GM18499 (cell line): ENCODE data around the gene SLFN14.
A peak's percentile ranks its signal among the peaks of the same experiment; 100 is the strongest.

Source experiments
- ATAC-seq: cut with Tn5 transposase; IDR thresholded peaks from one replicate; pipeline ENCODE4 v1.9.1; 2021; ENCODE audit warnings: moderate number of reproducible peaks; ENCODE audit not compliant: insufficient read depth, unreplicated experiment

SLFN14 gene

DNA sequence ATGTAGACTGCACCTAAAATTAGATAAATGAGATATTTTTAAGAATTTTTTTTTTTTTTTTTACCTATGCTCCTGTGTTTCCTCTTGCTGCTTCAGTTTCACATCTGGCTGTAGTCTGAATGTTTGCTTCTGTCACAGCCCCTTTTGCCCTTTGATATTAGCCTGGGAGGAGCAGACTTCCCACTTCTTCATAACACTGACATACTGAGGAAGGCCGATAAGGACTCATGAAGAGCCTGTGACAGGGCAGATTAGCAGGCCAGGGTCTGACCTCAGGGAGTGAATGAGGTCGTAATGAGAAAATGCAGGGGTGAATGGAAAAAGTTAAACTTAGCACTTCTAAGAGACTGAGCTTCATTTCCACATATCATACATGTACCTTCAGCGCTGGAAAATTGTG, at the start of gene SLFN14:
TSS of gene SLFN14 (minus strand) at position 117 of the 400 bp plus-strand sequence. CDS start 2,757 bp downstream, outside the sequence.
- ATAC-seq: no peak

DNA sequence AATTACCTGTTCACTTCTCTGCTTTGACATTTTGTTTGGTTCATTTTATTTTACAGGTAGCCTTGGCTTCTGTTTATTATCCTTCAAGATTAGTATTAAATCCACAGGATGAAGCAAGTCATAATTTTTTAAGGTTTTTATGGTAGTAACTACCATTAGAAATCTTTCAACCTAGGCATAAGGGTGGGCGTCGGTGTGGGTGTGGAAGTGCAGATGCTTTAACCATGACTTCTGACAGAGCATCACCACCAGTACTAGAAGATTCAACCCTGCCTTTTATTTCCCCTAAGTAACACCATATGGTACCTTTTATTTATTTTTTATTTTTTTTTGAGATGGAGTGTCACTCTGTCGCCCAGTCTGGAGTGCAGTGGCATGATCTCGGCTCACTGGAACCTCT, 49.2 kb upstream of the SLFN14 start:
- no peak for ATAC-seq

DNA sequence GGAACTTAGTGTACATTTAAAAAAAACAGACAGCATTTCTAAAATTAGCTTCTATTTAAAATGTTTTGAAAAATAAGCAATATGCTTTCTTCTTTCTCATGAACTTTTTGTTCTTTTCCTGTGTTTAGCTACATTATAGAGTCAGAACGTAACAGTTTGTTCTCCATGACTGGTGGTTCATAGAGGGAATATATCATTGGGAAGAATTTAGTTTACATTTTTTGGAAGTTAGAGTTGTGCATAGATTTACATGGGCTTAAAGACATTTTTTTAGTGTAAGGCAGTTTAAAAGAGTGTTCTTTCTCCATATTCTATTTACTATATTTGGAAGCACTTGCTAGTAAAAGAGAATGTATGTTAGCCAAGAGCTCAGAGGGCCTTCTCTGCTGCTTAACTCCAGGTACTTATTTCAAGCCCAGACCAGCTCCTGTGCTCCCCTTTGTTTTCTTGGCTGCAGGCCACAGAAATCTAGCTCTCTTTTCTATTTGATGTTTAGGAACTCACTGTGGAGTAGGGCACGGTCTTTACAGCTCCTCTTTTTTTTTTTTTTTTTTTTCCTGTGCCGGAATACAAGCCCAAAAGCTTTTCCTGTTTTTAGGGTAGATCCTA, 46.7 kb upstream of the SLFN14 start:
- ATAC-seq: no peak

DNA sequence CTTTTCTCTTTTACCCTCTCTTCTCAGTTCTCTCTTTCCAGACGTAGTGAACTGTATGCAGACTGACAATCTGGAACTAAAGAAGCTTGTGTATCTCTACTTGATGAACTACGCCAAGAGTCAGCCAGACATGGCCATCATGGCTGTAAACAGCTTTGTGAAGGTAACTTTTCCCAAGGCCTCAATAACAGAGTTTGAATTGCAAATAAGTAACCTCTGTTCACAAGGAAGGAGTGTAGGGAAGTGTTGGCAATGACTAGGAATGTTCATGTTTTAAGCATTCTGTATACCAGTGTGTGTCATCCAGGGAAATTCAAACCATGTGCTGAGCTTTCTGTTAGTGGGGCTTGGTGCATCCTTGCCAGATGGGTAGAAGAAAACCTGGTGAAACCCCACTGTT, 45.1 kb upstream of the SLFN14 start:
- ATAC-seq: no peak

DNA sequence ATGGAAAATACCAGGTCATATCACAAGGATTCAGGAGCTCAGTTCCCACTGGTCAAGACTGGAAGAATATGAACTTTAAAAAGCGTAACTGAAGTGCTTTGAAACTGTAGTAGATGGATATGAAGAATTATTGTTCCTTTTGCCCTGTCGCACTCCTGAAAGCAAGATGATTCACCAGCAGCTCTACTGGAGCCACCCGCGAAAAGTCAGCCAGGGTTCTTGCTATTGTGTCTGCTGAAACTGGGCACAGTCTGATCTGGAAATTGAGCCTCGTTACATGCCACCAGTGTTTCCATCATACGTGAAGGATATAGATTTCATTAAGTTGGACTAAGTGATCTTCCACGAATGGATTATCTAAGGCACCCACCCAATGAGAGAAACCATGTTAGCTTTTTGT, 43.1 kb upstream of the SLFN14 start:
- no peak for ATAC-seq

DNA sequence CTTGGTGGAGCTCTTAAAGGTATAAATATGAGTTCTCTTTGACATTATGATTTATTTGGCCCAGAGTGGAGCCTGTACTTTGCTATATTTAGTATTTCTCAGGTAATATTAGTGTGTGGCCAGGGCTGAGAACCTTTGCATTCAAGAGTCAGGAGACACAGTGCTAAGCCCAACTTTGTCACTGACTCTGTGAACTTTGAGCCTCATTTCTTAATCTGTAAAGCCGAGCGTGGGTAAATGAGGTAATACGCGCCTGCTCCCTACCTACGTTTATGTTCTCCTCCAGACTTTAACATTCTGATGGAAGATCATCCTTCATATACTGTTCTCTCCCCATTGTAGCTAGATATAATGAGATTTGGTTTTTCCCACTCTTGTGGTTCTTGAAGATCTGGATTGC, 37.0 kb upstream of the SLFN14 start:
- no peak for ATAC-seq

DNA sequence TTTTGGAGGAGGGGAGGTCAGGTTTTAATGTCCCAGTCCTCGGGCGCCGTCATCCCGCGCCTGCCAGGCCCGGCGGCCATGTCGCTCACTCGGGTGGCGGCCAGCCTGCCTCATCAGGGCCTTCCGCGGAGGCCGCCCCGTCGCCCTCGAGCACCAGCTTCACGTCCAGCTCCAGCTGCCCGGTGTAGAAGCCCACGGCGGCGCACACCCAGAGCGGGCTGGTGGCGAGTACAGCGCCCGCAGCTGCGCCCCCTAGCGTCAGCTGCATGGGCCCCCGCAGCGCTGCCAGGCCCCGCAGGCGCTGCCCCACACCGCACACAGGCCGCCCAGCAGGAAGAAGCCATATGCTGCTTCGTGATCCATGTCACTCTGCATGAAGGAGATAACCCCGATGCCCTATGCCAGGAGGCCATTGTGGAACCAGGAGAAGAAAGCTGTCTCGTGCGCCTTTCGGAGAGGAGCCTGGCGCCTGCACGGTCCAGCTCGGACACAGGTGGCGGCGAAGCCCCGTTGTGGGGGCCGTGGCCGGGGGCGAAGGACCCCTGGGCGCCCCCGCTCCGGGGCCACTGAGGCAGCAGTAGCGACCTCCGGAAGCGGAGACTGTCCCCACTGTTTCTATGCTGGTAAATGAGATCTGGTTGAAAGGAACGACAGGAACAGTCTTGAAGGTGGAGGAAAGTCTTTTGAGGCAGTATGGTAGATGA, 36.1 kb upstream of the SLFN14 start:
- ATAC-seq: no peak

DNA sequence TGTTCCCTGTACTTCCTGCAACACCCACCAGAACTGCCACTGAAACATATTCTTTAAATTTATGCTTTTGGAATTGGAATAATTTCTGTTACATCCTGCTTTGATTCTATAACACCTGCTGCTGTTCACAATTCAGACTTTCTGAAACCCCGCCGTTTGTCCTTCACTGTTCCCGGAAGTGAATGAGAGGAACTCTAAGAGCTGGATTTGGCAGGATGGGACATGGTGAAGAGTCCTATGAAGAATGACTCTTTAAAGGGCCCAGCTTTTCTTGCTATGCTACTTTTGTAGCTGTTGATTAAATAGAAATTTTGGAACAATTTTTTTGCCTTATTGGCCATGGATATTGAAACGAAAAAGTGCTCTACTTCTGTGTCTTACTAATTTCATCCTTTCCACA, 35.5 kb upstream of the SLFN14 start:
- ATAC-seq: no peak

DNA sequence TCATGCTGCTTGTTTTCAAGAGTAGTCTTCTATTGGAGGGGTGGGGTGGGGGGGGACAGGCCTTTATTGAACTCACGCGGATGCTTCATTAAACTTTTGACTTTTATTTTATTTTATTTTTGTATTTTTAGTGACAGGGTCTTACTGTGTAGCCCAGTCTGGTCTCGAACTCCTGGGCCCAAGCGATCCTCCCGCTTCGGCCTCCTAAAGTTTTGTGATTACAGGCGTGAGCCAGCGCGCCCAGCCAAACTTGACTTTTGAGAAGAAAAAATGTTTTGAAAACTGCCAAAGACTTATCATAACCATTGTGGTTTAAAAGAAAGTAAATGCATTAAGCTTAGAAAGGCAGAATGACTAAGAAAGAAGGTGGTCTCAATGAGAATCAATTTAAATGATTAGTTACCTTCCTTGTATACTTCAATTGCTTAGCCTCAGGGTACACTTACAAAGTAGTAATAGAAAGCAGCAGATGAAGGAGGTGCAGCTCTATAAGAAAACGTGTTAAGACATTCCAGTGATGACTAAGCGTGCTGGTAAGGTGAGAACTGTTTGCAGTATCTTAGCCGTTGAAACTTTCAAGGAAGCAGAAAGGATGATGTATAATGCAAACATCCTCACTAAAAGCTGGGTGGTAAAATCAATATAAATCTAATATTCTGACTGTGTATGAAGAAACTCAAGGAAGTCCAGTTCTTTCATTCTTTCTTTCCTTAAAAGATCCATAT, 27.7 kb upstream of the SLFN14 start:
- ATAC-seq: no peak

DNA sequence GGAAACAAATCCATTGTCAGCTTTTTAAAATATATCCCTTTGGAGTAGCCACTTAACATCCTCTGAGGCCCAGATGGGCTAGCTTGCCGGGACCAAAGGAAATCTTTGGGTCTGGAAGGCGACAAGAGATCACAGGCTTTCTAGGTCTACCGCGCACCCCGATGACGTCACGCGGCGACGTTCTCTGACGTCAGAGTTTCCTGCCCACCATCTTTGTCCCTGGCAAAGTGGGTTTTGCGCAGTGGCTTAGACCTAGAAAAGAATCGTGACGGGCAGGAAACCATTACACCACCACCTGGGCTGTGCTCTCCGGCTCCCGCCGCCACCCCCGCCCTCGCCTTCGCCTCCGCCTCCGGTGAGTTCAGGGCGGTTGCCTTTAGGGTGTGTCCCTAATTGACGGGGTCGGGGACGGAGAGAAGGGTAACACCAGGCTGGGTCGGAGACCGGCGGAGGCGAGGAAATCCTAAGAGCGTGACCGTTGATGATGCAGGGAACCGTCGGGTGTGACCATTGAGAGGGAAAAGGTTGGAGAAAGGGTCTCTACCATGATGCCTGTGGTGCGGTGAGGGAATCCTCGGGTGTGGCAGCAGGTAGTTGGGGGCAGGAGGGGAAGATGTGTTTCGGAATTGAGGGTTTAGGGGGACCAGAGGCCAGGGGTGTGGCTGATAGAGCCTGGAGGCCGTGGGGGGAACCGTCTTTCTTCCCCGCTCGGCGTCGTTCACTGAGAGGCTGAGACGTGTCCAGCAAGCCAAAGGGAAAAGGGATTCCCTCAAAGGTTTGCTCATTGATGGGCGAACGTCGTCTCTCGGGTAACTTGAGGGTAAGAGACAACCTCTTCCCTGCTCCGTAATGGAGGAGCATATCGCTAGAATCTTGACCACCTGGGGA, 26.7 kb upstream of the SLFN14 start, which contains the start of gene AP2B1:
TSS of gene AP2B1 (plus strand) at position 249 of the 888 bp plus-strand sequence. CDS start 6,709 bp downstream, outside the sequence.
- ATAC-seq: peak; percentile 73

DNA sequence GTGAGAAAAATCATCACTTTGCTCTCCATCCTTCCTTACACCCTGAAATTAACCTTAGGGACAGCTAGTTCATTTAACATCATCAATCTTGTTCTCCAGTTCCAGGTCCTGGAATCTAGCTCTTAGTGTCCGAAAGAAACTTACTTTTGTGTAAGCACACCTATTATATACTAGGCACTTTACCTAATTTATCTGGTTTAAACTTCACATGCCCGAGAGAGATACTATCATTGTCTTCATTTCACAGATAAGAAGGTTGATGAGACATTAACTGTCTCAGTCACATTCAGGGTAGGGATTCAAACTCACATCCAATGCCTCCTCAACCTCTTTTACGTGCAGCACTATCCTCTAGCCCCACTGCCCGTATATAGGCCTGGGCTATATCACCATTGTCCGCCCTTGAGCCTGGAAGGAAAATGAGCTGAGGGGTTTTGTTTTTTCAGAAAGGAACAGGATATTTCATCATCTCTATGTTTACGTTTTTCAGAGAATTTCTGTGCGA, 26.0 kb upstream of the SLFN14 start:
- no peak for ATAC-seq

DNA sequence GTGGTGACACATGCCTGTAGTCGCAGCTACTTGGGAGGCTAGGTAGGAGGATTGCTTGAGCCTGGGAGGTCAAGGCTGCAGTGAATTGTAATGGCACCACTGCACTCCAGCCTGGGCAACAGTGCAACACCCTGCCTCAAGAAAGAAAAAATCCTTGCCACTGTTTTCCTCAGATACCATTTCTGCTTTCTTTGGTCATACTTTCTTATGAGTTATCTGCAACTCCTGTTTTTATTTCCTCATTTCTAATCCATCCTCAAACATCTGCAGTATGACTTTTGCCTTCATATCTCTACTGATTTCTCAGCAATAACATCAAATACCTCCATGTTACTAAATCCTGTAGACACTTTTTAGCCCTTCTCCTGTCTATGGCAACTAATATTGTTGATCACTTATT, 23.4 kb upstream of the SLFN14 start:
- ATAC-seq: no peak

DNA sequence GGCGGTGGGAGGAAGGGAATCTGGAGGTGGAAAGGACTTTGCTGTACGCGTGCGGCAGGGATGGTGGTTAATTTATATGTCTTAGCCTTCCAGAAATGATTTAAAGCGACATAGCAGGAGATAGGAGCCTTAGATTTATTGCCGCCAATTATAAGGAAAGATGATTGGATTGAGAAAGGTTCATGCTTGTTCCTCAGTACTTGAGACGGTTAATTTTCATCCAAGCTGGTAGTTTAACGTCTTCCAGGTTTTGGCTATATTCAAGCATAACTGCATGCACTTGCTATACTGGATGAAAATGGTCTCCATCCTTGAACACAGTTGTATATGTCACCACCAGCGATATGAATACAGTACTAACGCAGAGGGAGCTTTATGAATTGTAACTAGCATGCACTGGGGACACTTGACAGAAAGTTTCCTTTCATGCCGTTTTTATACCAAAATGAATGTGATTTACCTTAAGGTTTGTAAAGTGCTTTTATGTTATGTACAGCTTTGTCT, 18.4 kb upstream of the SLFN14 start:
- ATAC-seq: no peak

DNA sequence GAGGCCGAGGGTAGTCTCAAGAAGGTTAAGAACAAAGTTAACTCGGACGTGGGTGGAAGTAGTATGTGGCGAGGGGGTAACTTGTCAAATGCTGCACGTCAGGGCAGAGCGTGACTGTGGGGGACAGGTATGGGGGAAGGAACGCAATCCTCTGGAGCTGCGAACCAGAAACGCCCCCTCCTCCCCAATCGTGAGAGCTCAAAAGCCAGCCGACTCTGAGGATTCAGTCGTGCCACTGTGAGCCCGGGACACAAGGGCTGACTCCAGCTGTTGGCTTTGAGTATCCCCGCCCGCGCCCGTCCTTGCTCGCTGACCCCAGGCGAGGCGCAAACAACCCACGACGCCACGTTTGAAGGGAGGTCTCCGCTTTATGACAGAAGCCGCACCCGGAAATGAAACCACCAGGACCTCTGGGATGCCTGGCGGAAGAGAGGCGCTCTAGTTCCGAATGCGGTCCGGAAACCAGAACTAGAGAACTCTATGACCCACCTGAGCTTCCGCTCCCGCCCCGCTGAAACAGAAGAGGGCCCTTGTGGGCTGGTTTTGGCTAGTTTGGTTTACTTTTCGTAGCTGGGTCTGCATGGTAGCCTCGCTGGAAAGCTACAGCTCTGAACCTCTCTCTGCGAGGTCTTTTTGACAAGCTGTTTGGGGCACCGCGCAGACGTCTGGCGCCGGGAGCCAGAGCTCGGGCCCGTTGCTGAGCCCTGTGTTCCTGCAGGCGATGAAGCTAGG, 17.7 kb upstream of the SLFN14 start, which contains the start of gene PEX12:
TSS of gene PEX12 (minus strand) at position 375 of the 732 bp plus-strand sequence. CDS start 550 bp downstream, outside the sequence.
- ATAC-seq: no peak

DNA sequence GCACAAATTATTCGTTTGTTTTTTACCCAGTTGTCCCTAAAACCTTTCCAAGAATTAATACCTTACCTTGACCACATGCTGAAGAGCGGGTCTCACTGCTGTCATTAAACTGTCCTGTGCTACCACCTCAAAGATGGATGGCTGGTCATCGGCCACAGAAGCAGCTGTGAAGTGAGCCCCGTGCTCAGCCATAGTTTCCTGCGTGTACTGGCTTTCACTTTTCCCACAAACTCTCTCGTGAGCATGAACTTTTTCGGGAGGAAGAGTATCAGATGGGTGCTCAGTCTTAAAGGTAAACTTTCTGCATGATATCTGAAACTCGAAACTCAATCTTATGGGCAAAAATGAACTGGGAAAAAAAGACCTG, 17.2 kb upstream of the SLFN14 start:
- ATAC-seq: no peak

DNA sequence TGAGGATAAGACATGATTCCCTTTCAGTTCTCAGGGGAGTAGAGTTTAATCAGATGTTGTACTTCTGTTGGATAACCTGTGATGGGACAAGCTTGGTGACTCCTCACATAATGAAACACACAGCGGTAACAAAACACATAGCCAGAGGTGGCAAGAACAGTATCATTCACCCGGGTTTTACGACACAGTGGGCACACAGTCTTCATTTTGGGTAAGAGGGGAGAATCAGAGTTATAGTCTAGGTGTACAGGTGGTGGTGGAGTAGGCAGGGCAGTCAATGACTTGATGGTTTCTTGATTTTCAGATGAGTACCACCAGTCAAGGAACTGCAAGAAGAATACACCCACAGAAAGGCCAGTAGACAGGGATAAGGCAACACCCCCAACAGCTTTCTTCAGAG, 15.1 kb upstream of the SLFN14 start:
- ATAC-seq: no peak

DNA sequence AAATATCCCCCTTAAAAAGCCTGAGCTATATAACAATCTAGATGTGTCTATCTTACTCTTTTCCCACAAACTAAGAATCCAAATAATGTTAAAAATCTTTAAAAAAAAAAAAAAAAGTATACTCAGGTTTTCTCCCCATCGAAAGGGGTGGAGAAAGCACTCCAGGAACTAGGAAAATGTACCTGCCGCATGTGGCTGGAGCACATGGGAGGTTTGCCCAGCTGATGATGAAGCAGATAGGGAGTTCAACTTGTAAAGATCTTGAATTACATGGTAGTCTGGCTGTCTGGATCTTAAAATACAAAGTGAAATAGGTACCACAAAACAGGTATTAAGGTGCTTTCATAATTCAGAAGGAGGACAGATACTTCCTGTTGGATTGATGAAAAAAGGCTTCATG, 8.8 kb upstream of the SLFN14 start:
- no peak for ATAC-seq

DNA sequence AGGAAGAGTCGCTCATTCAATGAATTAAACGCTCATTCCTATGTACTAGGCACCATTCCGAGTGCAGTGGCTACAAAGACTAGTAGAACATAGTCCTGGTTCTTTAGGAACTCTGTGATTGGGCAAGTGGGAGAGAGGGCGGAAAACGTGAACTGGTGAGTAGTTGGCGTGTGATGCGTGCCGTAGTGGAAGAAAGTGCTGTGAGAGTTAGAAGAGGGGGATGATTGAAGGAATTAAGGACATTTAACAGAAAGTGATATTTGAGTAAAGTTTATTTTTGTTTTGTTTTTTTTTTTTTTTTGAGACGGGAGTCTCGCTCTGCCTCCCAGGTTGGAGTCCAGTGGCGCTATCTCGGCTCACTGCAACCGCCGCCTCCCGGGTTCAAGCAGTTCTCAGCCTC, 7.9 kb upstream of the SLFN14 start:
- no peak for ATAC-seq

DNA sequence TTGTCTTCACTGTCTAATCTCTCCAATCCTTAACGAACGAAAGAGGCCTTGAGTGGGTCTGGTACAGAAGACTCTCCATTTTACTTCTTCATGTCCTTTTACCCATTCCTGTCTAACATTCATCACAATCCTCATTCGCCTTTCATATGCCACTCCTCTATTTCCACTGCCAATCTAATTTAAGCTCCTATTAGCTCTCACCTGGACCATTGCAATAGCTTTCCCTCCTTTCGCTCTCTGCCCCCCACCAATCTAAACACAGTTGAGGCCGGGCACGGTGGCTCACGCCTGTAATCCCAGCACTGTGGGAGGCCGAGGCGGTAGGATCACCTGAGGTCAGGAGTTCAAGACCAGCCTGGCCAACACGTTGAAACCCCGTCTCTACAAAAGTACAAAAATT, 6.3 kb upstream of the SLFN14 start:
- ATAC-seq: no peak
